ENCODE results near the gene KIAA0825.

Gene KIAA0825

DNA sequence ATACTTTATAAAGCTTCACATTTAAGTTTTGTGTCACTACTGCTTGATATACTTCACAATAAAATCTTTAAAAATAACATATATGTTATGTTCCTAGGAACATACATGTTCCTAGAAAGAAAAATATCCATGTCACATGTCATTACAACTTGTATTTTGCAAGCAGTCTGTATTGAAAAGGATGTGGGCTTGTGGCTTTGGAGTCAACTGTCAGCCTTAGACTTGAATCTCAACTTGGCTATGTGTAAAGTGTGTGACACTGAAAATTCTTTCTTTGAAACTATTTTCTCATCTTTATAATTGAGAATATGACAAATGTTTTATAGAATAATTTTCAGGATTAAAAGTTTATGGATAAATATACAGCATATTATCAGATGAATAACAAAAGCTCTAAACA is 273.1 kb downstream of the KIAA0825 start:
- no peak for DNase-seq (ENCODE audit: extremely low read depth, low read depth)
- no peak overlapping the region for H3K4me3 ChIP-seq (replicated peaks; ENCODE audit: low read depth, low read length)
- TF ChIP-seq, protein P1, sequence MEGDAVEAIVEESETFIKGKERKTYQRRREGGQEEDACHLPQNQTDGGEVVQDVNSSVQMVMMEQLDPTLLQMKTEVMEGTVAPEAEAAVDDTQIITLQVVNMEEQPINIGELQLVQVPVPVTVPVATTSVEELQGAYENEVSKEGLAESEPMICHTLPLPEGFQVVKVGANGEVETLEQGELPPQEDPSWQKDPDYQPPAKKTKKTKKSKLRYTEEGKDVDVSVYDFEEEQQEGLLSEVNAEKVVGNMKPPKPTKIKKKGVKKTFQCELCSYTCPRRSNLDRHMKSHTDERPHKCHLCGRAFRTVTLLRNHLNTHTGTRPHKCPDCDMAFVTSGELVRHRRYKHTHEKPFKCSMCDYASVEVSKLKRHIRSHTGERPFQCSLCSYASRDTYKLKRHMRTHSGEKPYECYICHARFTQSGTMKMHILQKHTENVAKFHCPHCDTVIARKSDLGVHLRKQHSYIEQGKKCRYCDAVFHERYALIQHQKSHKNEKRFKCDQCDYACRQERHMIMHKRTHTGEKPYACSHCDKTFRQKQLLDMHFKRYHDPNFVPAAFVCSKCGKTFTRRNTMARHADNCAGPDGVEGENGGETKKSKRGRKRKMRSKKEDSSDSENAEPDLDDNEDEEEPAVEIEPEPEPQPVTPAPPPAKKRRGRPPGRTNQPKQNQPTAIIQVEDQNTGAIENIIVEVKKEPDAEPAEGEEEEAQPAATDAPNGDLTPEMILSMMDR (IDR thresholded peaks at IDR 0.05; ENCODE audit: low read depth, low read length, missing control alignments), result no peak

DNA sequence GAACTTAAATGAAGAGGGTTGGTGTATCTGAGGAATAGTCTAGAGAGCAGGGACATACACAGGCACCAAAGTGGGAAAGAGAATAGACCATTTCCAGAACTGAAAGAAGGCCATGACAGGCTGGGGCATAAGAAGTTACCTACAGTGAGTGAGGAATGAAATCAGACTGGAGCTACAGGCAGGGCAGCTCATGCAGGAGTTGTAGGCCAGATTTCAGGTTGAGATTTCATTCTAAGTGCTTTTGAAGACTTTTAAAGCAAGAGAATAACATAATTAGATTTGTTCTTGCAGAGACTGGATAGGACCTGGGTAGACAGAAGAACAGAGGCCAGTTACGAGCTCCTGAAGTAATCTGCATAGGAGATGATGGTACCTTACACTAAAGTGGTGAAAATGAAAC is 280.8 kb downstream of the KIAA0825 start:
- TF ChIP-seq, protein P1 (IDR thresholded peaks at IDR 0.05; ENCODE audit: low read depth, low read length, missing control alignments), result no peak
- DNase-seq (ENCODE audit: extremely low read depth, low read depth), result no peak
- H3K4me3 ChIP-seq (replicated peaks; ENCODE audit: low read depth, low read length), result no peak overlapping the region

GRCh38 chr5:94335936-94336335 is 282.5 kb downstream of the KIAA0825 start:
- TF ChIP-seq, protein P1 (IDR thresholded peaks at IDR 0.05; ENCODE audit: low read depth, low read length, missing control alignments), result no peak
- no peak overlapping the region for H3K4me3 ChIP-seq (replicated peaks; ENCODE audit: low read depth, low read length)
- DNase-seq (ENCODE audit: extremely low read depth, low read depth), result no peak

GRCh38 chr5:94329115-94329514 is 289.3 kb downstream of the KIAA0825 start:
- no peak overlapping the region for H3K4me3 ChIP-seq (replicated peaks; ENCODE audit: low read depth, low read length)
- DNase-seq (ENCODE audit: extremely low read depth, low read depth), result no peak
- TF ChIP-seq, protein P1 (IDR thresholded peaks at IDR 0.05; ENCODE audit: low read depth, low read length, missing control alignments), result no peak

DNA sequence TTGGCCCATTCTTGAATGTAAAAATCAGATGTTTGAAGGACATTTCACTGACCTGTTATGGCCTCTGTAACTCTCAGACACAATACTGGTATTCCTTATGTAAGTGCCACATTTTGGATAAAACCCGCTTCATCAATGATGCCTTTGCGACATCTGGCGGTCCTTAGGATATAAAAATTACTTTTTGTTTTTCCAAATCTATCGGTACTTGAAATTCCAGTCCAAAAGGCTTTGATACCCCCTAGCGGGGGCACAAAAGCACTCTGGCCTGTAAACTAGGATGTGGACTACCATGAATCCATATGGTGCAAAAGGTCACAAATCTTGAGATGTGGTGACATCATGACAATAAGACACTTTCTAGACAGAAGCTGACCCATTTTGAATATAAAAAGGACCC is 291.8 kb downstream of the KIAA0825 start:
- TF ChIP-seq, protein P1 (IDR thresholded peaks at IDR 0.05; ENCODE audit: low read depth, low read length, missing control alignments), result no peak
- no peak overlapping the region for H3K4me3 ChIP-seq (replicated peaks; ENCODE audit: low read depth, low read length)
- DNase-seq (ENCODE audit: extremely low read depth, low read depth), result no peak

- TF ChIP-seq, protein P1 (IDR thresholded peaks at IDR 0.05; ENCODE audit: low read depth, low read length, missing control alignments), result no peak
These were observed 301.2 kb downstream of the KIAA0825 start for GRCh38 chr5:94316916-94317838.

More at GRCh38 chr5:94316916-94317838, 301.2 kb downstream of the KIAA0825 start:
- DNase-seq (ENCODE audit: extremely low read depth, low read depth), result no peak
- H3K4me3 ChIP-seq (replicated peaks; ENCODE audit: low read depth, low read length), result no peak overlapping the region
